Measurements from ENCODE around the gene C2CD3.

Gene C2CD3

GRCh38 chr11:74175920-74176319 lies 5.1 kb upstream of the C2CD3 start:
- Mint-ChIP-seq H3K27me3 (no peaks in the 10 kb centered on the region), H3K36me3 (peaks cover 15% of the 10 kb centered on the region), H3K4me3 (no peak overlapping the region), H3K9me3 (ENCODE audit: low read depth) (no peaks in the 10 kb centered on the region), H3K27ac (no peak overlapping the region), H3K4me1 (ENCODE audit: low read depth) (peaks cover 26% of the 10 kb centered on the region)

DNA sequence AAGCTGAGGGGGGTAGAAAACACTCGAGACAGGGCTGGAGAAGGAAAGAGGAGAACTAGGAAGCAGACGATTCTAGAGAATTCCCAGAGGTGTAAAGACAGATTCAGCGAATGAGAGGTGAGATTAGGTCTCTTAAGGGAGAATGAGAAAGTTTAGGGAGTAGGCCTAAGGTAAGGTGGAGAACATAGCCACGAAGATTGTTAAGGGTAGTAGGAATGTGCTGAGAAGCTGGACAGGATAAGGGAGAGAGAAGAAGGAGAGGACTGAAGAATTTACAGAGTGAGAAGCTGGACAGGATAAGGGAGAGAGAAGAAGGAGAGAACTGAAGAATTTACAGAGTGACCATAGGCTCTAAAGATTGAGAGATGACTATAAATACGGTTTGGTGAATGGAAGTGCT lies 1.2 kb upstream of the C2CD3 start:
- H3K4me3 Mint-ChIP-seq = no peak overlapping the region
- no peak overlapping the region for H3K27ac Mint-ChIP-seq
- H3K36me3 Mint-ChIP-seq = peaks cover 15% of the 10 kb centered on the region
- no peaks in the 10 kb centered on the region for H3K9me3 Mint-ChIP-seq (ENCODE audit: low read depth)
- no peaks in the 10 kb centered on the region for H3K27me3 Mint-ChIP-seq
- H3K4me1 Mint-ChIP-seq (ENCODE audit: low read depth) = peaks cover 25% of the 10 kb centered on the region

DNA sequence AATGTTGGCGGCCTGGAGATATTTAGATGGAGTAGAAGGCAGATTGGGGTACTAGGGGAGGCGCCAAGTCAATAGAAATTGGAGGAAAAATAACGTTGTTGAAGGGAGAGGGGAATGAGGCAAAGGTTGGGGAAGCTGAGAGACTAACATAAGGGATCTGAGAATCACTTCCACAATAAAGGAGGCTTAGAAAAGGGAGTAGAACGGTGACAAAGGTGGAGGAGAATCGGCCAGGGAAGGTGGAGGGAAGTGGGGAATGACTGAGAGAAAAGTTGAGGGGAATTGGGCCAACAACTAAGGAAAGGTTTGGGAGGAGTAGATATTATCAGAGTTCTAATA lies 797 bp upstream of the C2CD3 start:
- H3K36me3 Mint-ChIP-seq = peaks cover 18% of the 10 kb centered on the region
- peaks cover 27% of the 10 kb centered on the region for H3K4me1 Mint-ChIP-seq (ENCODE audit: low read depth)
- H3K4me3 Mint-ChIP-seq = no peak overlapping the region
- no peak overlapping the region for H3K27ac Mint-ChIP-seq
- no peaks in the 10 kb centered on the region for H3K27me3 Mint-ChIP-seq
- no peaks in the 10 kb centered on the region for H3K9me3 Mint-ChIP-seq (ENCODE audit: low read depth)

GRCh38 chr11:74169738-74170458 lies 904 bp downstream of the C2CD3 start:
- H3K36me3 Mint-ChIP-seq = peaks cover 19% of the 10 kb centered on the region

DNA sequence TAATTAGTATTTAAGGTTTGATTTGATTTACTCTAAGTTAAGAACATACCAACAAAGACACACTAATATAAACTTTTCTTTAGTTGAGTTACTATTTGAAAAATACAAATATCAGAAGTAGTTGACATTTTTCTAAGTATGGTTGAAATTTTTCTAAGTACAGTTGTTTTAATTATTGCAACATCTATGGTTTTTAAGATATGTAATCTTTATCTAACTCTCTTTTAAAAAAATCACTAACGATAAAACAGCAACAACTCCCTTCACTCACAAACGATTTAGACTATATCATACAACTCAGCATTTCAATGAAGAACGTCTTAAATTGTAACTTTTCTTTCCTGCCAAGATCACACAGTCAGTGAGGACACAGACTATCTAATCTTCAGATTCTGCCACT lies 2.0 kb downstream of the C2CD3 start:
- no peaks in the 10 kb centered on the region for H3K27me3 Mint-ChIP-seq
- H3K4me3 Mint-ChIP-seq = peak overlapping the region; percentile 5
- peaks cover 18% of the 10 kb centered on the region for H3K36me3 Mint-ChIP-seq
- peaks cover 22% of the 10 kb centered on the region for H3K4me1 Mint-ChIP-seq (ENCODE audit: low read depth)
- H3K27ac Mint-ChIP-seq = no peak overlapping the region
- no peaks in the 10 kb centered on the region for H3K9me3 Mint-ChIP-seq (ENCODE audit: low read depth)

More at GRCh38 chr11:74169738-74170458, 904 bp downstream of the C2CD3 start:
- no peaks in the 10 kb centered on the region for H3K27me3 Mint-ChIP-seq
- H3K9me3 Mint-ChIP-seq (ENCODE audit: low read depth) = no peaks in the 10 kb centered on the region
- no peak overlapping the region for H3K4me3 Mint-ChIP-seq
- peaks cover 27% of the 10 kb centered on the region for H3K4me1 Mint-ChIP-seq (ENCODE audit: low read depth)
- no peak overlapping the region for H3K27ac Mint-ChIP-seq

DNA sequence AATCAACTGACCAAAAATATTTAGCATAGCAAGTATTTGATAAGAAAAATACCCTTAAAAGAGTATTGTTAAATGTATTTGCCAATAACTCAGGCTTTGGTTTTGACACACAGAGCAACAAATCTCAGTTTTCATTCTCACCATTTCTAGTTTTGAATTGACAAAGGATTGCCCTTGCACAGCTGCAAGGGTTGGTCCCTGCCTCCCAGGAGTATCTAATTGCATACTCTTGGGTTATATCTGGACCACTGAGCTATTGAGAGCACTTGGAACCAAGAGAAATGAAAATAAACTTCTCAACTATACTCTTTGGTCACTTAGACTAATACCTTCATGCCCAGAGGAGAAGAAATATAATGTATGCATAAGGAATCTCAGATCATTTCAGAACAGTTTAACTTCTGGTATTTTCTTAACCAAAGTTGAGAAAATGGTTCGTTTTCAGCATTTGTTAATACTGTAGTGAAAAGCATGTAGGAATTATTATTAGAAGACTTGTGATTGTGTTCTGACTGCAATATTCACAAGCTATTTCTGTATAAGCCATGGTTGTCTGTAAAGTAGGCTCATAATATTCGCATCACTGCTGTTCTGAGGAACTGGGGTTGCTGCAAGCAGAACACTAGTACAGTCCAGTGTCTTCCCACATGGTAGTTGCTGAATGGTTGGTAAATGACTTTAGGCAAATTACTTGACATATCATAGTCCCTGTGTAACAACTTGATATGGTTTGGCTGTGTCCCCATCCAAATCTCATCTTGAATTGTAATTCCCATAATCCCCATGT lies 7.9 kb downstream of the C2CD3 start:
- Mint-ChIP-seq H3K4me3 (no peak overlapping the region), H3K36me3 (peaks cover 31% of the 10 kb centered on the region)

GRCh38 chr11:74159642-74160041 lies 11.2 kb downstream of the C2CD3 start:
- Mint-ChIP-seq H3K27me3 (no peaks in the 10 kb centered on the region), H3K4me3 (no peak overlapping the region), H3K4me1 (ENCODE audit: low read depth) (peaks cover 25% of the 10 kb centered on the region), H3K9me3 (ENCODE audit: low read depth) (no peaks in the 10 kb centered on the region), H3K27ac (no peak overlapping the region), H3K36me3 (peaks cover 32% of the 10 kb centered on the region)

More for the DNA sequence above, 7.9 kb downstream of the C2CD3 start:
- Mint-ChIP-seq H3K9me3 (ENCODE audit: low read depth) (no peaks in the 10 kb centered on the region), H3K27me3 (no peaks in the 10 kb centered on the region), H3K4me1 (ENCODE audit: low read depth) (peaks cover 34% of the 10 kb centered on the region), H3K27ac (no peak overlapping the region)

DNA sequence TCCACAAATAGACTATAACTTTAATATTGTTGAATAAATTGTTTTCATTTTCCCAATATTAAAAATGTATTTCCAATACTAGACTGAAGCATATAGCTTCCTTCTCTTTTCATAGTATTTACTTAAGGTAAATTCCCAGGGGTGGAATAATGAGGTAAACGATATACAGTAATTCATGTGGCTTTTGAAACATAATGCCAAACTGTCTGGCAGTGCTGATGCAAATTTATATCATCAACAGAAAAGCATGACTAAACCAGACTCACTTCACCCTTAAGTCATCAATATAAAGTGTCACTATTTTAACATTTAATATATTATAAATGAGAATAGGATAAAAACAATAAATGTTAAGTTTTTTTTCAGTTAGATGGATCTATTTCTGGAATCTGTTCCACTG lies 13.6 kb downstream of the C2CD3 start:
- H3K36me3 Mint-ChIP-seq = peaks cover 33% of the 10 kb centered on the region
- H3K9me3 Mint-ChIP-seq (ENCODE audit: low read depth) = peaks cover 5% of the 10 kb centered on the region
- peaks cover 18% of the 10 kb centered on the region for H3K4me1 Mint-ChIP-seq (ENCODE audit: low read depth)
- no peak overlapping the region for H3K4me3 Mint-ChIP-seq
- H3K27me3 Mint-ChIP-seq = no peaks in the 10 kb centered on the region
- H3K27ac Mint-ChIP-seq = no peak overlapping the region

- peaks cover 9% of the 10 kb centered on the region for H3K4me1 Mint-ChIP-seq (ENCODE audit: low read depth)
- peaks cover 25% of the 10 kb centered on the region for H3K36me3 Mint-ChIP-seq
Observed at GRCh38 chr11:74154620-74155281, 16.1 kb downstream of the C2CD3 start.

GRCh38 chr11:74153224-74153623 lies 17.6 kb downstream of the C2CD3 start:
- Mint-ChIP-seq H3K27ac (no peak overlapping the region), H3K4me3 (no peak overlapping the region), H3K36me3 (peaks cover 24% of the 10 kb centered on the region), H3K4me1 (ENCODE audit: low read depth) (peaks cover 12% of the 10 kb centered on the region), H3K27me3 (no peaks in the 10 kb centered on the region), H3K9me3 (ENCODE audit: low read depth) (peaks cover 5% of the 10 kb centered on the region)

More at GRCh38 chr11:74154620-74155281, 16.1 kb downstream of the C2CD3 start:
- Mint-ChIP-seq H3K27ac (no peak overlapping the region), H3K27me3 (no peaks in the 10 kb centered on the region), H3K9me3 (ENCODE audit: low read depth) (peaks cover 5% of the 10 kb centered on the region), H3K4me3 (no peak overlapping the region)

DNA sequence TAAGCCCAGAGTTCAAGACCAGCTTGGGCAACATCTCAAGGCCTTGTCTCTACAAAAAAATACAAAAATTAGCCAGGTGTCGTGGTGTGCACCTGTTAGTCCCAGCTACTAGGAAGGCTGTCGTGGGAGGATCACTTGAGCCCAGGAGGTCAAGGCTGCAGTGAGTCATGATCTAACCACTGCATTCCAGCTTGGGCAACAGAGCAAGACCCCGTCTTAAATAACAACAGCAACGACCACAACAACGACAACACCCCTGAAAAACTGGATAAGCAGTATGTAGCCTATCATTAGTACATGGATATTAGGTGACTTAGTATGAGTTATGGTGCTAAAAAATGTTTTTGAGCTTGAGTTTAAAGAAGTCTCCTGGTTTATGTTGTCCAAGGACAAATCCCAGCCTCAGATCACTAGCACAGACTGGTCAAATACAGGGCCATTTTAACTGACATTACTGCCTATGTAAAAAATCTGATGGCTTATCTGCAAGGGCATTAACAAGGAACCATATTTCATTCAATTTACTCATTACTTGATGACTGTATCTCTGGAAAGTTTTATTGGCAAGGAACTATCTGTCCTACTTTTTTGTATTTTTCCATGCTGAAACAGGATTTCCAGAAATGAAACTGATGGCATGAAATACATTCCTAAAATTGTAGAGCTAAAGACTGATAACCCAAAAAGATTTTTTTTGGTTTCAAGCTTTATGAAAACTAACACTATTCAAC lies 23.4 kb downstream of the C2CD3 start:
- Mint-ChIP-seq H3K27ac (no peak overlapping the region), H3K4me3 (no peak overlapping the region), H3K9me3 (ENCODE audit: low read depth) (no peaks in the 10 kb centered on the region), H3K36me3 (peaks cover 13% of the 10 kb centered on the region), H3K4me1 (ENCODE audit: low read depth) (peaks cover 7% of the 10 kb centered on the region), H3K27me3 (no peaks in the 10 kb centered on the region)

DNA sequence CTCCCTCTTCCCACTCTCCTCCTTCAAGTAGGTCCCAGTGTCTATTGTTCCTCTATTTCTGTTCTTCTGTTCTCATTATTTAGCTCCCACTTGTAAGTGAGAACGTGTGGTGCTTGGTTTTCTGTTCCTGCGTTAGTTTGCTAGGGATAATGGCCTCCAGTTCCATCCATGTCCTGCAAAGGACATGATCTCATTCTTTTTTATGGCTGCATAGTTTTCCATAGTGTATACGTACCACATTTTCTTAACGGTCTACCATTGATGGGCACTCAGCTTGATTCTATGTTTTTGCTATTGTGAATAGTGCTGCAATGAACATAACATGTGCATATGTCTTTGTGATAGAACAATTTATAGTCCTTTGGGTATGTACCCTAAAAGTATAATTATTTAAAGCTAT lies 26.2 kb downstream of the C2CD3 start:
- Mint-ChIP-seq H3K27me3 (no peaks in the 10 kb centered on the region), H3K27ac (no peak overlapping the region), H3K4me3 (no peak overlapping the region), H3K36me3 (peaks cover 16% of the 10 kb centered on the region), H3K9me3 (ENCODE audit: low read depth) (no peaks in the 10 kb centered on the region), H3K4me1 (ENCODE audit: low read depth) (peaks cover 8% of the 10 kb centered on the region)

DNA sequence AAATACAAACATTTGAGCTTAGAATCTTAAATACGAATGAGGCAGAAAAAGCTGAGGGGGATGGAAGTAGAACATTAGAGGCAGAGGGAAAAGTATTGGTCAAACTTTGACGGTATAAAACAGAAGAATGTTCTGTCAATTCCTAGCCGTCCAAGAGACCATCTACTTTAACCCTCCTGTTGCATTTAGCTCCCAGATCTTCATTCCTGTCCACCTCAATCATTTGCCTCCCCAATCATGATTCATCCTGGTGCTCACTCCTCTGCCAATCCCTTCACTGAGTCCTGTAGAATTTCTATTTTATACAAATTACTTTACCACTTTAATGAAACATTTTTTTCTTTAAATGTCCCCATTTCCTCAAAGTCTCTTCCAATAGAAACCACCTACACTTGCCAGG lies 28.2 kb downstream of the C2CD3 start:
- Mint-ChIP-seq H3K27ac (no peak overlapping the region), H3K9me3 (ENCODE audit: low read depth) (no peaks in the 10 kb centered on the region), H3K4me1 (ENCODE audit: low read depth) (peaks cover 5% of the 10 kb centered on the region), H3K27me3 (no peaks in the 10 kb centered on the region), H3K36me3 (peaks cover 26% of the 10 kb centered on the region), H3K4me3 (no peak overlapping the region)

- Mint-ChIP-seq H3K4me1 (ENCODE audit: low read depth) (peaks cover 5% of the 10 kb centered on the region), H3K36me3 (peaks cover 28% of the 10 kb centered on the region), H3K9me3 (ENCODE audit: low read depth) (no peaks in the 10 kb centered on the region), H3K4me3 (no peak overlapping the region), H3K27me3 (no peaks in the 10 kb centered on the region), H3K27ac (no peak overlapping the region)
Observed at GRCh38 chr11:74141908-74142307, 28.9 kb downstream of the C2CD3 start.
